GM10266 (cell line): Measurements from ENCODE around the gene SHANK1.

ENCODE experiments used
- DNase-seq: peaks from one replicate; pipeline ENCODE4 v3.0.0; 2012; ENCODE audit errors: extremely low spot score
- TF ChIP-seq, protein P1 (sequence below): IDR thresholded peaks from 2 replicates; pipeline ENCODE4 v1.5.1; 2012; ENCODE audit warnings: mild to moderate bottlenecking, low read depth; ENCODE audit not compliant: control insufficient read depth, insufficient read depth; ENCODE audit errors: missing control alignments

The SHANK1 gene

DNA sequence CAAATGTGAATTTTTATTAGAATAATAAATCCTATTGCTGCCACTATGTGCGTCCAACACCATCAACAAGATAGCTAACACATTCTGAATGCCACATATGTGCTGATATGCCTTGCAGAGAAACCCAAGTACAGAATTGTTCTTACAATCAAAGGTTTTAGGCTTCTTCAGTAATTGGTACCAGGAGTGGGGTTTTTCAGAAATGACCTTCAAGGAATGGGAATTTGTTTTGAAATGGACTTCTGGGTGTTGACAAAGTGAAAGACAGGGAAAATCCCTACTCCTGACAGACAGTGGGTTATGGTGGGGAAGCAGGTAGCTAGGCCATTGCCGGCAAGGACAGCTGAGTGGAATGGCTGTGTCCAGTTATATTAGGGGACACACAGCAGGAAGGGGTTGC is 85.6 kb downstream of the SHANK1 start:
- no peak for DNase-seq
- TF ChIP-seq, protein P1, sequence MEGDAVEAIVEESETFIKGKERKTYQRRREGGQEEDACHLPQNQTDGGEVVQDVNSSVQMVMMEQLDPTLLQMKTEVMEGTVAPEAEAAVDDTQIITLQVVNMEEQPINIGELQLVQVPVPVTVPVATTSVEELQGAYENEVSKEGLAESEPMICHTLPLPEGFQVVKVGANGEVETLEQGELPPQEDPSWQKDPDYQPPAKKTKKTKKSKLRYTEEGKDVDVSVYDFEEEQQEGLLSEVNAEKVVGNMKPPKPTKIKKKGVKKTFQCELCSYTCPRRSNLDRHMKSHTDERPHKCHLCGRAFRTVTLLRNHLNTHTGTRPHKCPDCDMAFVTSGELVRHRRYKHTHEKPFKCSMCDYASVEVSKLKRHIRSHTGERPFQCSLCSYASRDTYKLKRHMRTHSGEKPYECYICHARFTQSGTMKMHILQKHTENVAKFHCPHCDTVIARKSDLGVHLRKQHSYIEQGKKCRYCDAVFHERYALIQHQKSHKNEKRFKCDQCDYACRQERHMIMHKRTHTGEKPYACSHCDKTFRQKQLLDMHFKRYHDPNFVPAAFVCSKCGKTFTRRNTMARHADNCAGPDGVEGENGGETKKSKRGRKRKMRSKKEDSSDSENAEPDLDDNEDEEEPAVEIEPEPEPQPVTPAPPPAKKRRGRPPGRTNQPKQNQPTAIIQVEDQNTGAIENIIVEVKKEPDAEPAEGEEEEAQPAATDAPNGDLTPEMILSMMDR = no peak

DNA sequence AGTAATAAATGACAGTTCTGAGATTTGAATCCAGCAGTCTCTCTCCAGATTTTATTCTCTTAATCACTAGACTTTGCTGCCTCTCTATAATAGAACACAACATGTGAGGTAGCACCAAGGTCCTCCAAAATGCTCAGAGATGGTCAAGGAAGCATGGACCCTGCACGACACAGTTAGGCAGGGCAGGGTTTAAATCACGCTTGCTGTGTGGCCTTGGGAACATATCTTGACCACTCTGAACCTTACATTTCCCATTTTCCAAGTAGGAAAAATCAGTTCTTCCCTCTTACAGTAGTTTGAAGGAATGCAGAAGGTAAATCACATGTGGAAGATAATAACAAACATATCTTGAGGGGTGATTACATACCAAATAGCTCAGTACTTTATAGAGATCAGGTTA is 86.2 kb downstream of the SHANK1 start:
- DNase-seq = no peak
- TF ChIP-seq, protein P1 = no peak

DNA sequence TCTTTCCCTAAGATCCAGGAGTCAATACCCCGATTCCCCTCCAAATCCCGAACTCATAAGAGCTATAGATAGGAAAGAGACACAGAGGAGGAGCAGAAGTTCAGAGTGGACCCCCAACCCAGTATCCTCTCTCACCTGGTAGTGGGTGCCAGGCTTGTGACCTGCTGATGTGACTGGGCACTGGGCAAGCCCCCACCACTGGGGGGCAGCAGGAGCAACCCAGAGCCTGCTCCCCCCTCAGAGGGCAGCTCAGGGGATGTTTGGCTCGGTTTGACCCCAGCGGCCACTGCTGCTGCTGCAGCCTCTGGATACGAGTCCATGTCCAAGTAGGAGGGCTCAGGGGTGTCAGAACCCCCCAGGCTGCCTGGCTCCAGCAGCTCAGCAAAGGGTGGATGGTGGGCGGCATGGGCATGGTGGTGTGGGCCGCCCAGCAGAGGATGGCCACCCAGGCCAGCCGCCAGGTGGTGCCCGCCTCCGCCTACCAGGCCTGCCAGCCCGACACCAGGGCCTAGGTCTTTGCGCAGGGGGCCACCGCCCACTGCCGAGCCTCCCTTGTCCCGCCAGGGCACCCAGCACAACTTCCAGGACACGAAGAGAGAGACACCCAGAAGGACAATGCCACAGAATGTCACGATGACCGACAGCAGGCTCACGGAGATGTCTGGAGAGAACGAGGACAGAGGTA is 87.3 kb downstream of the SHANK1 start:
- DNase-seq = no peak
- TF ChIP-seq, protein P1 = no peak

DNA sequence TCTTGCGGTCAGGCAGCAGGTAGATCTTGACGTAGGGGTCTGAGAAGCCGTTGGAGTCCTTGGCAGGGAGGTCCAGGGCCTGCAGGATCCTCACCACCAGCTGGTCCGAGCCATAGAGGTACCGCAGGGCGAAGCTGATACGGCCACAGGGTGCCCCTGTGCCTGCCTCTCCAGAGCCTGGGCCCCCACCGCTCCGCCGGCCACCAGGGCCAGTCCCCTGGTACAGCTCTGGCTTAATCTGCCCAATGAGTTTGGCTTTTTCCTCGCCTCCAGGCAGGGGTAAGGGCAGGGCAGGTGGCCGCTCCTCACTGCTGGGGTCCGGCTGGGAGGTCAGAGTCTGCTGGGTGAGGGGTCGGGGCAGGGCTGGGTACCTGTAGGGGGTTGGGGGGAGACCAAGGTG is 89.8 kb downstream of the SHANK1 start:
- TF ChIP-seq, protein P1 = no peak
- DNase-seq = no peak

DNA sequence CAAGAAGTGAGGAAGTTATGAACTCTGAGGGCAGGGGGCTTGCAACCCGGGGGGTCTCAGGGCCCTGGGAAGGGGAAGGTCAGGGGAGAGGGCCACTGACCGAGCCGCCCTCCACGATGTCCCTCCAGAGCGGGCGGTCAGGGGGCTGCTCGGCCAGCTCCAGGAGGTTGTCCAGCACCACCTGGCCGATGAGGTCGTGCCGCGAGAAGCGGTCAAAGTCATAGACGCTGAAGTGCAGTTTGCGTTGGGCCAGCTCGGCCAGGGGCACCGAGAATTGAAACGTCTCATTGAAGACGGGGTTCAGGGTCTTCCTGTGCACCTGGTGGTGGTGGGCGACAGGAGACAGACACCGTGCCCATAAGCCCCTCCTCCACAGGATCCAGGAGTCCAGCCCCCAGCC is 90.4 kb downstream of the SHANK1 start:
- DNase-seq = no peak
- TF ChIP-seq, protein P1 = no peak

DNA sequence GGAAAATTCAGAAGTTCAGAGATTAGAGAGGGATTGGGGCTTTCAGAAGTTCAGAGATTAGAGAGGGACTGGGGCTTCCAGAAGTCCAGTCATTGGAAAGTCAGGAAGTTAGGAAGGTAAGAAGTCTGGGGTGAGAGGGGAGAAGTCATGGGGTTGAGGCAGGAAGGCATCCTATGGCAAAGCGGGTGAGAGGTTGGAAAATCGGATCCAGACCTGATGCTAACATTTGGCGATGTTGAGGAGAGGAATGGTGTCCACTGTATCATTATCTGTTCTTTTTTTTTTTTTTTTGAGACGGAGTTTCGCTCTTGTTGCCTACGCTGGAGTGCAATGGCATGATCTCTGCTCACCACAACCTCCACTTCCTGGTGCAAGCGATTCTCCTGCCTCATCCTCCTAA is 91.1 kb downstream of the SHANK1 start:
- TF ChIP-seq, protein P1 = no peak
- DNase-seq = no peak

DNA sequence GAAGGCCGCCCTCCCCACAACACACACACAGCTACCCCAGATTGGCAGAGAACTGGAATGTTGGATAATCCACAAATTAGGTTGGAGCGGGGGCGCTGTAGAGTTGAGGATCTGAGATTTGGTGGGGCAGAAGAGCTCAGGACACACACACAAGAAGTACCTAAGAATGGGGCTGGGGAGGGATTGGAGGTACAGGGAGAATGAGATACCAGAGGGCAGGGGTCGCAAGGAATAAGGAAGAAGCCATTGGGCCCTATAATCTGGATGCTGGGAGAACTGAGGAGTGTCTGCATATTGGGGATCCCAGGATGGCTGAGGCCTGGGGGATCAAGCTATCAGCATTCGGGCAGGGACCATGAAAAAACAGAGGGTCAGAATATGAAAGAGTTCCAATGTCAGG is 91.5 kb downstream of the SHANK1 start:
- TF ChIP-seq, protein P1 = no peak
- no peak for DNase-seq
